ENCODE data around the gene WDR11. TPM values are rescaled to one million over a fixed set of nuclear protein-coding genes. Genes with fewer than 3 reads are reported as not detected.

Gene WDR11
- total and polyA plus RNA-seq, 4 donors = 24.1 to 109 (median 34.5) TPM

DNA sequence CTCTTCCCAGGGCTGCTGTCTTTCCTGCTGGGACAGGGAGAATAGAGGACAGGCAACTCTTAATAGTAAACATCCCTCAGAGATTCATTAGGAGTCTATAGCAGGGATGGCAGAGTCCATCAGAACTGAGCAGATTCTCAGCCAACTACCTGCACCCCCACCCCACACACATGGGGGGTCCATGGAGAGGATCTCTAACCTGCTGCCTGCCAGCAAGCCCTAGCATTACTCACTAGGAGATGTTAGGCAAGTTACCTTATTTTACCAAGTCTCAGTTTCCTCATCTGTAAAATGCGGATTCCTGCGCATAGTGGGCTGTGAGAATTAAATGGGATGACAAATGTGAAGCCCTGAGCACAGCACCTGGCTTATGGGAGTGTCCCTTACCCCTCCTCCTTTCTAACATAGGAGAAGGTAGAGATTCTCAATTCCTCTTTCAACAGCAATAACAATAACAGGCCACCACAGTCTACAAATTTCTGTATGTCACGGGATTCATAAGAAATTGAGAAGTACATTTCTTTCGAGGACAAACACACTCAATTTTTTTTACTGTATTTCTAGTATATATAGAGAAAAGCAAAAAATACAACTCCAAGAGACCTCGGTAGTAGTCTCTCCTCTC, 23.8 kb upstream of the WDR11 start:
- no peak for DNase-seq
- Histone ChIP-seq H3K4me1 (ENCODE audit: control insufficient read depth in 5 of 5, insufficient read depth in 5 of 5, low read length in 5 of 5) (no peaks in the 10 kb centered on the region), H3K4me3 (no peak overlapping the region), H3K9me3 (ENCODE audit: control insufficient read depth in 4 of 4, insufficient read depth in 3 of 4, low read length in 3 of 4) (no peaks in the 10 kb centered on the region), H3K27ac (ENCODE audit: low read depth in 1 of 2, low read length in 1 of 2) (no peak overlapping the region), H3K27me3 (ENCODE audit: control insufficient read depth in 3 of 3, insufficient read depth in 3 of 3, low read length in 2 of 3) (no peaks in the 10 kb centered on the region), H3K36me3 (ENCODE audit: control insufficient read depth in 4 of 4, insufficient read depth in 4 of 4, low read length in 4 of 4) (no peaks in the 10 kb centered on the region), H3K9ac (ENCODE audit: insufficient read depth in 1 of 2, low read length in 2 of 2) (no peak overlapping the region)
- TF ChIP-seq, protein P1, sequence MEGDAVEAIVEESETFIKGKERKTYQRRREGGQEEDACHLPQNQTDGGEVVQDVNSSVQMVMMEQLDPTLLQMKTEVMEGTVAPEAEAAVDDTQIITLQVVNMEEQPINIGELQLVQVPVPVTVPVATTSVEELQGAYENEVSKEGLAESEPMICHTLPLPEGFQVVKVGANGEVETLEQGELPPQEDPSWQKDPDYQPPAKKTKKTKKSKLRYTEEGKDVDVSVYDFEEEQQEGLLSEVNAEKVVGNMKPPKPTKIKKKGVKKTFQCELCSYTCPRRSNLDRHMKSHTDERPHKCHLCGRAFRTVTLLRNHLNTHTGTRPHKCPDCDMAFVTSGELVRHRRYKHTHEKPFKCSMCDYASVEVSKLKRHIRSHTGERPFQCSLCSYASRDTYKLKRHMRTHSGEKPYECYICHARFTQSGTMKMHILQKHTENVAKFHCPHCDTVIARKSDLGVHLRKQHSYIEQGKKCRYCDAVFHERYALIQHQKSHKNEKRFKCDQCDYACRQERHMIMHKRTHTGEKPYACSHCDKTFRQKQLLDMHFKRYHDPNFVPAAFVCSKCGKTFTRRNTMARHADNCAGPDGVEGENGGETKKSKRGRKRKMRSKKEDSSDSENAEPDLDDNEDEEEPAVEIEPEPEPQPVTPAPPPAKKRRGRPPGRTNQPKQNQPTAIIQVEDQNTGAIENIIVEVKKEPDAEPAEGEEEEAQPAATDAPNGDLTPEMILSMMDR (IDR thresholded peaks at IDR 0.05; ENCODE audit: control extremely low read depth, extremely low read depth) = no peak
- no peak for ATAC-seq (ENCODE audit: insufficient read depth, low FRiP score)
- 69 to 74% methylated on average over 5 of the region's 5 CpGs for WGBS, 2 donors

DNA sequence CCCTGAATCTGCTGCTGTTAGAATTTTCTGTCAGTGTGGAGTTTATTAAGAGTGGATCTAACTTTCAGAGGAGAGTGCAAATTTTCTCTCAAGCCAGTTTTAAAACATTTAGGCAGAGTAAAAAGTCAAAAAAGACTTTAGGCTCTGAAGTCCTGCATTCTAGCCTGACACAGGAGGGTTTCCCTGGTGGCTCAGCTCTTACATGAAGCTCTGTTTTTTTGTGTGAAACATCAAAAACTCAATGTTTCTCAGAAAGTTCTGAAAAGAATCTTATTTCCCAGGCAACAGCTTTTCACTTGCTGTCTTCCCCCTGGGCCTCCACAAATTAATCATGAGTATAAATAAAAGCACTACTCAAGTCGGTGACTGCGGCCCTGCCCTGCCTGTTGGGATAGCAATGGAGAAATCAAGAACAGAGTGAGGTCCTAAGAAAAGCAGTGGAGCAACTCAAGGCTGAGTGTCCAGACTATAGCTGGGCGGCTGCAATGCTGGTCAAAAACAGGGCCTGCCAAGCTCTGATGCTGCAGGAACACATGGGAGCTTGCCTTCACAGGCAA, 22.3 kb upstream of the WDR11 start:
- DNase-seq = no peak
- Histone ChIP-seq H3K27me3 (ENCODE audit: control insufficient read depth in 3 of 3, insufficient read depth in 3 of 3, low read length in 2 of 3) (no peaks in the 10 kb centered on the region), H3K4me1 (ENCODE audit: control insufficient read depth in 5 of 5, insufficient read depth in 5 of 5, low read length in 5 of 5) (no peaks in the 10 kb centered on the region), H3K4me3 (no peak overlapping the region), H3K27ac (ENCODE audit: low read depth in 1 of 2, low read length in 1 of 2) (no peak overlapping the region), H3K36me3 (ENCODE audit: control insufficient read depth in 4 of 4, insufficient read depth in 4 of 4, low read length in 4 of 4) (no peaks in the 10 kb centered on the region), H3K9me3 (ENCODE audit: control insufficient read depth in 4 of 4, insufficient read depth in 3 of 4, low read length in 3 of 4) (no peaks in the 10 kb centered on the region), H3K9ac (ENCODE audit: insufficient read depth in 1 of 2, low read length in 2 of 2) (no peak overlapping the region)
- ATAC-seq (ENCODE audit: insufficient read depth, low FRiP score) = no peak
- 89 to 90% methylated on average over 3 of the region's 3 CpGs for WGBS, 2 donors
- TF ChIP-seq, protein P1 (IDR thresholded peaks at IDR 0.05; ENCODE audit: control extremely low read depth, extremely low read depth) = no peak

DNA sequence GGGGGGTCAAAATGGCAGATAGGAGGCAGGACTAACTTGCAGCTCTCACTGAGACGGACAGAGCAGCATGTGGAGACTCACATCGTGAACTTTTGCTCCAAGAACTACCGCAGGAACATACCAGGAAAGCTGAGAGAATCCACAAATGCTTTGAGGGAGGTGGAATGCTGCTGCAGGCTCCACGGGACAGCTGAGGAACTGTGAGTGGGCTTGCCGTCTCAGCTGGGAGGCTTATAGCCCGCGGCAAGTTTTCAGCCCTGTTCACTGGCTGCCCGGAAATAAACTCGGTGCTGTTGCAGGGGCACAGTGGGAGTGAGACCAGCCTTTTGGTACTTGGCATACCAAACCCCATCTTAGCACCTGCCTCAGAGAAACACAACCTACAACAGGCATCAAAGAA, 19.1 kb upstream of the WDR11 start:
- Histone ChIP-seq H3K27ac (ENCODE audit: low read depth in 1 of 2, low read length in 1 of 2) (no peak overlapping the region), H3K9ac (ENCODE audit: insufficient read depth in 1 of 2, low read length in 2 of 2) (no peak overlapping the region), H3K4me3 (no peak overlapping the region), H3K4me1 (ENCODE audit: control insufficient read depth in 5 of 5, insufficient read depth in 5 of 5, low read length in 5 of 5) (no peaks in the 10 kb centered on the region), H3K27me3 (ENCODE audit: control insufficient read depth in 3 of 3, insufficient read depth in 3 of 3, low read length in 2 of 3) (no peaks in the 10 kb centered on the region), H3K9me3 (ENCODE audit: control insufficient read depth in 4 of 4, insufficient read depth in 3 of 4, low read length in 3 of 4) (no peaks in the 10 kb centered on the region), H3K36me3 (ENCODE audit: control insufficient read depth in 4 of 4, insufficient read depth in 4 of 4, low read length in 4 of 4) (no peaks in the 10 kb centered on the region)
- TF ChIP-seq, protein P1 (IDR thresholded peaks at IDR 0.05; ENCODE audit: control extremely low read depth, extremely low read depth) = no peak
- DNase-seq = no peak
- WGBS, 2 donors = 87 to 94% methylated on average over 9 of the region's 9 CpGs
- ATAC-seq (ENCODE audit: insufficient read depth, low FRiP score) = no peak

Measured in lung (tissue), 12 donors.